Panc1 (cell line): ENCODE measurements around the gene TPI1.
A peak's percentile ranks its signal among the peaks of the same experiment; 100 is the strongest.

ENCODE experiments used
- CTCF ChIP-seq: fragments of 450-650 bp; IDR thresholded peaks from 2 replicates; pipeline ENCODE4 v1.5.1; 2017; ENCODE audit warnings: mild to moderate bottlenecking
- POLR2AphosphoS5 ChIP-seq: IDR thresholded peaks from 2 replicates; pipeline ENCODE4 v1.6.1; 2012; ENCODE audit warnings: mild to moderate bottlenecking, low read depth, low read length, moderate library complexity

- TF ChIP-seq CTCF = no peak
- TF ChIP-seq POLR2AphosphoS5 = peak; percentile 97
Measured at GRCh38 chr12:6867413-6868210, at the start of gene TPI1.
